Measurements from ENCODE around the gene DUSP15.

GRCh38 chr20:31881945-31882344 is 11.6 kb upstream of the DUSP15 start:
- TF ChIP-seq, protein P1, sequence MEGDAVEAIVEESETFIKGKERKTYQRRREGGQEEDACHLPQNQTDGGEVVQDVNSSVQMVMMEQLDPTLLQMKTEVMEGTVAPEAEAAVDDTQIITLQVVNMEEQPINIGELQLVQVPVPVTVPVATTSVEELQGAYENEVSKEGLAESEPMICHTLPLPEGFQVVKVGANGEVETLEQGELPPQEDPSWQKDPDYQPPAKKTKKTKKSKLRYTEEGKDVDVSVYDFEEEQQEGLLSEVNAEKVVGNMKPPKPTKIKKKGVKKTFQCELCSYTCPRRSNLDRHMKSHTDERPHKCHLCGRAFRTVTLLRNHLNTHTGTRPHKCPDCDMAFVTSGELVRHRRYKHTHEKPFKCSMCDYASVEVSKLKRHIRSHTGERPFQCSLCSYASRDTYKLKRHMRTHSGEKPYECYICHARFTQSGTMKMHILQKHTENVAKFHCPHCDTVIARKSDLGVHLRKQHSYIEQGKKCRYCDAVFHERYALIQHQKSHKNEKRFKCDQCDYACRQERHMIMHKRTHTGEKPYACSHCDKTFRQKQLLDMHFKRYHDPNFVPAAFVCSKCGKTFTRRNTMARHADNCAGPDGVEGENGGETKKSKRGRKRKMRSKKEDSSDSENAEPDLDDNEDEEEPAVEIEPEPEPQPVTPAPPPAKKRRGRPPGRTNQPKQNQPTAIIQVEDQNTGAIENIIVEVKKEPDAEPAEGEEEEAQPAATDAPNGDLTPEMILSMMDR (IDR thresholded peaks at IDR 0.05; ENCODE audit: low read depth, low read length, poor library complexity, severe bottlenecking) = no peak
- TF ChIP-seq EZH2phosphoT487 (IDR thresholded peaks at IDR 0.05; ENCODE audit: borderline replicate concordance, low read length) = no peak

Measured in DOHH2 (cell line).